Transverse colon (tissue), 4 donors: Measurements from ENCODE around the gene MAFG. TPM values are rescaled to one million over a fixed set of nuclear protein-coding genes. Genes with fewer than 3 reads are reported as not detected.

Experiments
- DNase-seq: peaks from one replicate; pipeline ENCODE4 v3.0.0-alpha.2; 2019
- H3K27ac ChIP-seq, 4 donors: fragments of 200-600 bp; sonication (generic); 2 replicates each; pipeline ENCODE4 v1.5.1; 2016 to 2018; ENCODE audit warnings: inconsistent platforms in 4 of 4
- H3K27me3 ChIP-seq: fragments of 200-600 bp; sonication (generic); 2 replicates; pipeline ENCODE4 v1.5.1; 2017; ENCODE audit warnings: inconsistent platforms
- H3K36me3 ChIP-seq, 4 donors: fragments of 200-600 bp; sonication (generic); 2 replicates each; pipeline ENCODE4 v1.5.1; 2017 to 2019; ENCODE audit warnings: inconsistent platforms in 4 of 4
- H3K4me1 ChIP-seq, 4 donors: fragments of 200-600 bp; sonication (generic); 2 replicates each; pipeline ENCODE4 v1.5.1; 2017 to 2020; ENCODE audit warnings: inconsistent platforms in 4 of 4
- H3K4me3 ChIP-seq, 4 donors: fragments of 200-600 bp; sonication (generic); 1 replicate in 1 of 4; 2 replicates in 3 of 4; pipeline versions ENCODE4 v1.5.1 to v1.6.1; 2017 to 2019; ENCODE audit warnings: inconsistent platforms in 4 of 4
- H3K9me3 ChIP-seq, 2 donors: fragments of 200-600 bp; sonication (generic); 2 replicates each; pipeline ENCODE4 v1.5.1; 2017 to 2019; ENCODE audit warnings: inconsistent platforms in 2 of 2
- EP300 ChIP-seq: sonication (generic); formaldehyde crosslinking; IDR thresholded peaks from one replicate; pipeline ENCODE4 v1.6.1; 2017; ENCODE audit warnings: antibody characterized with exemption, low read depth
- POLR2A ChIP-seq: fragments of 450-650 bp; IDR thresholded peaks from one replicate; pipeline ENCODE4 v1.6.1; 2016; ENCODE audit warnings: antibody characterized with exemption, mild to moderate bottlenecking, moderate library complexity
- POLR2AphosphoS5 ChIP-seq, 3 donors: sonication (generic); formaldehyde crosslinking; IDR thresholded peaks; one replicate each; pipeline ENCODE4 v1.6.1; 2016; ENCODE audit warnings: antibody characterized with exemption in 3 of 3
- WGBS, 2 donors: methylation state at CpG; one replicate each; pipeline ENCODE4 v1.1.5; 2018; ENCODE audit warnings: low coverage in 1 of 2; 5-methylcytosine and 5-hydroxymethylcytosine counted together
- in situ Hi-C, 4 donors: fragments of 200-750 bp; cut with MboI; loops; one replicate each; pipeline versions ENCODE4 v1.15.0 to v1.15.1; 2017; ENCODE audit warnings: low sequenced_read_pairs in 3 of 4, low pct_ligation_motif_present in 1 of 4, low pct_unique_long_range_greater_than_20kb in 1 of 4
- intact Hi-C: fragments of 100-400 bp; cut with DNase I; formaldehyde crosslinking; loops from one replicate; pipeline ENCODE4 v1.15.1; 2023; ENCODE audit warnings: low total_unique reads
- total RNA-seq, 4 donors: library from RNA; depleted of rRNA; stranded (reverse); fragments of >200 nt; gene quantifications; one replicate each; pipeline ENCODE4 v1.1.0, GENCODE V29; 2016
- TF ChIP-seq, protein P1 (sequence below), 5 experiments: fragments of 200-600 bp in 3 of 5; fragments of 450-650 bp in 2 of 5; sonication (generic) in 3 of 5; IDR thresholded peaks; 1 replicate in 2 of 5; 2 replicates in 3 of 5; pipeline ENCODE4 v1.5.1; 2016 to 2017; ENCODE audit warnings: antibody characterized with exemption in 5 of 5, inconsistent platforms in 3 of 5, mild to moderate bottlenecking in 2 of 5, moderate library complexity in 1 of 5

Gene MAFG
- total RNA-seq, 4 donors from 2014 or later = 22.4 to 34.4 (median 24.3) TPM

DNA sequence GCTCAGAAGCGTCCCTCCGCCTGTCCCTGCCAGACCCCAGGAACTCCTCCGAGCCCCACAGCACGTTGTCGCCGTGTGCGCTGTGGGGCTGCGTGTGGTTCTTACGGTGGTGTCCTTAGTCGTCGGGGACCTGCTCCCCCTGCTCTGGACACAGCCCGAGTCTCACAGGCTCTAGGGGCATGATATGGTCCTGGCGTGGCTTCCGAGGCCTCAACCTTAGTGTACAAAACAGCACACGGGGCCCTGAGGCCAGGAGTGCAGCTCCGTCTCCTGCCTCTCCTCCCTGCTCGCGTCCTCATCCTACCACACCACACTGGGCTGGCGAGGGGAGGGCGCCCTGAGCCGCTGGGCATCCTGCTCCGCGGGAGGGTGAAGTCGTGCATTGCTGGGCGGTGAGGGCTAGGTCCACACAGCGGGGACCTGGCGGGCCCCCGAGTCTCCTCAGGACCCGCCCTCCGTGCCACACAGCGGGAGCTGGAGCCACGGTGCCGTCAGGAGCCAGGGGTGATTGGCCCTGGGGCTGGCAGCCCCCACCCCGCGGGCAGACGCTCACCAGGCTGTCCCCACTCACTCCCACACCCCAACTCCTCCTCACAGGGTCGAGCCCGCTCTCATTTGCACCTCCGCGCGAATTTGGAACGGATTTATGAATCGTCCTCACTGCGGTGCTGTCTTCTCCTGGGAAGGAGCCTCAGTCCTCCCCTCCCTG lies 1.2 kb upstream of the MAFG start:
- peaks cover 27 to 50% (median 42%) of the 10 kb centered on the region in 4 donors for H3K4me1 ChIP-seq
- WGBS, 2 donors = 24% methylated on average over 44 of the region's 44 CpGs; no CpG with 5 or more reads in 1 of the 2 donors
- H3K9me3 ChIP-seq = no peaks in the 10 kb centered on the region
- in situ Hi-C loops (no loop called here), intact Hi-C loops (no loop called here)
- H3K27ac ChIP-seq = peak overlapping the region in 1 of 4 donors; percentile 99
- DNase-seq = no peak
- no peaks in the 10 kb centered on the region for H3K36me3 ChIP-seq
- TF ChIP-seq EP300 = no peak
- TF ChIP-seq POLR2A = no peak
- TF ChIP-seq POLR2AphosphoS5 (IDR thresholded peaks at IDR 0.05) = no peak
- TF ChIP-seq, protein P1, sequence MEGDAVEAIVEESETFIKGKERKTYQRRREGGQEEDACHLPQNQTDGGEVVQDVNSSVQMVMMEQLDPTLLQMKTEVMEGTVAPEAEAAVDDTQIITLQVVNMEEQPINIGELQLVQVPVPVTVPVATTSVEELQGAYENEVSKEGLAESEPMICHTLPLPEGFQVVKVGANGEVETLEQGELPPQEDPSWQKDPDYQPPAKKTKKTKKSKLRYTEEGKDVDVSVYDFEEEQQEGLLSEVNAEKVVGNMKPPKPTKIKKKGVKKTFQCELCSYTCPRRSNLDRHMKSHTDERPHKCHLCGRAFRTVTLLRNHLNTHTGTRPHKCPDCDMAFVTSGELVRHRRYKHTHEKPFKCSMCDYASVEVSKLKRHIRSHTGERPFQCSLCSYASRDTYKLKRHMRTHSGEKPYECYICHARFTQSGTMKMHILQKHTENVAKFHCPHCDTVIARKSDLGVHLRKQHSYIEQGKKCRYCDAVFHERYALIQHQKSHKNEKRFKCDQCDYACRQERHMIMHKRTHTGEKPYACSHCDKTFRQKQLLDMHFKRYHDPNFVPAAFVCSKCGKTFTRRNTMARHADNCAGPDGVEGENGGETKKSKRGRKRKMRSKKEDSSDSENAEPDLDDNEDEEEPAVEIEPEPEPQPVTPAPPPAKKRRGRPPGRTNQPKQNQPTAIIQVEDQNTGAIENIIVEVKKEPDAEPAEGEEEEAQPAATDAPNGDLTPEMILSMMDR (IDR thresholded peaks at IDR 0.05) = no peak
- peaks cover 17% of the 10 kb centered on the region for H3K27me3 ChIP-seq
- peak overlapping the region; percentile 14 to 99 (median 72) for H3K4me3 ChIP-seq

DNA sequence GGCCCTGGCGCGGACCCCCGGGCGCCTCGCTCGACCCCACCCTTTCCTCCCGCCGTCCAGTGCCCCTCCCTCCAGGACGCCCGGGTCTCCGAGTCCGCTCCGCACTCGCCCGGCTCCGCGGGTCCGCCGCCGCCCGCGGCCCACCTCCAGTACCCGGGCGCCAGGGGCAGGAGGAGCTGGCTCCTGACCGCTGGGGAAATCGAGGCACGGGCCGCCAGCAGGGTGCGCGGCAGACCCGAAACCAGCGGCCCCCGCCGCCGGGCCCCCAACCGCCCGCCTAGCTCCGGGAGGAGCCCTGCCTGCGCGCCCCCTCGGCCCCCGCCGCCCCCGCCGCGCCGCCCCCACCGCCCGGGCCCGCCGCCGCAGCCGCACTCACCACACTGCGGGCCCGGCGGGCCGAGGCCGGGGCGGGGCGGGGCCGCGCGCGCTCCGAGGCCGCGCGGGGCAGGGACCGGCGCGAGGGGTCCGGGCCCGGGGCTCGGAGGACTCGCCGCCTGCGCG lies 333 bp downstream of the MAFG start:
- H3K4me3 ChIP-seq = peak overlapping the region; percentile 71 to 99 (median 82)
- DNase-seq = no peak
- H3K27me3 ChIP-seq = peaks cover 17% of the 10 kb centered on the region
- TF ChIP-seq EP300 = no peak
- TF ChIP-seq, protein P1 (IDR thresholded peaks at IDR 0.05) = no peak
- TF ChIP-seq POLR2AphosphoS5 (IDR thresholded peaks at IDR 0.05) = no peak
- TF ChIP-seq POLR2A = no peak
- peaks cover 0 to 6% (median under 1%) of the 10 kb centered on the region in 4 donors for H3K36me3 ChIP-seq
- peak overlapping the region; percentile 97 to 99 (median 97) for H3K27ac ChIP-seq
- intact Hi-C loops (no loop called here), in situ Hi-C loops (no loop called here)
- no peaks in the 10 kb centered on the region for H3K9me3 ChIP-seq
- 0% methylated on average over 8 of the region's 78 CpGs; no CpG with 5 or more reads in 1 of the 2 donors for WGBS, 2 donors
- H3K4me1 ChIP-seq = peaks cover 34 to 64% (median 57%) of the 10 kb centered on the region in 4 donors

DNA sequence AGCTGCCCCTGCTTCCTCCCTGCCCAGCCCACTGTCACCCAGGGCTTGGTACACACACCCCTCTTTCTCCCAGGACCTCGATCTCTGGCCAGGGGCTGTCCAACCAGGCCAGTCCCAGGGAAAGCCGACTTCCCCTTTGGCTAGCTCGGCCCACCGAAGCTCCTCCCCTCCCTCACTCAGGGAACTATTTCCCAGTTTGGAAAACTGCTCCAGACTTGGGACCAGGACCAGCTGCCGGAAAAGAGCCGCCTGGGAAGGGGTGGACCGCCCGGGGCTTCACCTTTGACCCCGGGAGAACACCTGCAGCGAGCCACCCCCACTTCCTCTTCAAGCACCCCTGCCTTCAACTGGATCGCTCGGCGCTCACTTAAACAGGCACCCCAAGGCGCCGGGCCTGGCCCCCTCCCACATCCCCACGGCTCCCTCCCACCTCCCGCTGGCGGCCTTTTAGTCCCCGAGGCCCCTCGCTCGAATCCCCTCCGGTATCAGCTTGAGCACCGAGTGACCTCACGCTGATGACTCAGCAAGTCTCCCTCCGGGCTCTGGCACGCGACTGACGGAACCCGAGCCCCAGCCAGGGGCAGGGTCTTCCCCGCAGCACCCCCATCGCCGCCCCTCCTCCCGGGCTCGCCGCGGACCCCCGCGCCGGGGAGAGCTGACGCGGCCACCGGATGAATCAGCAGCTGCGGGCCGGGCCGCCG lies 934 bp downstream of the MAFG start:
- Histone ChIP-seq H3K27ac (peak overlapping the region; percentile 97 to 99 (median 97)), H3K27me3 (peaks cover 17% of the 10 kb centered on the region), H3K4me3 (peak overlapping the region; percentile 71 to 99 (median 82)), H3K36me3 (peaks cover 0 to 7% (median 1%) of the 10 kb centered on the region in 4 donors), H3K9me3 (no peaks in the 10 kb centered on the region), H3K4me1 (peaks cover 34 to 64% (median 58%) of the 10 kb centered on the region in 4 donors)
- in situ Hi-C loops (no loop called here), intact Hi-C loops (no loop called here)
- 0% methylated on average over 2 to 17 of the region's 46 CpGs for WGBS, 2 donors
- peak; percentile 90 for DNase-seq
- TF ChIP-seq, protein P1 (IDR thresholded peaks at IDR 0.05) = no peak
- TF ChIP-seq POLR2AphosphoS5 (IDR thresholded peaks at IDR 0.05) (peak; percentile 65 to 84 (median 67)), EP300 (no peak), POLR2A (peak; percentile 71)

DNA sequence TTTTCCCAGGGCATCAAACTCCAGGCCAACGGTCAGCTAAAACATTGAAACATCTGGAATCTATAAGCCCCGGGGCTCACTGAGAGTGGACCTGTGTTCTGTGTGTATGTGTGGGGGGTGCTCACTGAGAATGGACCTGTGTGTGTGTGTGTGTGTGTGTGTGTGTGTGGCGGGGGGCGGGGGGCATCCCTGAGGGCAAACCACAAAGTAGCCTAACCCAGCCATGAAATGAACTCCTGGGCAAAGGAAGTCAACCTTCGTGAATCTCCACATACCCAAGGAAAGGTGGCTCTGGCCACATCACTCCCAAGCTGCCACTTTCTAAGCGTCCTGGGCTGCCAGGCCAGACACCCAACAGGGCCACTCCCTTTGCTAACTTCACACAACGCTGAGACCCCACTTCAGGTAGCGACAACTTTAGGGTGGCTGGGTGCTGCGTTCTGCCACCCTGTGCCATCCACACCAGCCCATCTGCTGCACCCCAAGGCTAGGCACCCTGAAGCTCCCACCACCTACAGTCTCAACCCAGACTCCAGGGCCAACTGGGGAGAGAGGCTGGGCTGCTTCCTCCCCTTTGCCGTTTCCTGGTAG lies 1.6 kb downstream of the MAFG start:
- Histone ChIP-seq H3K4me1 (peaks cover 34 to 66% (median 58%) of the 10 kb centered on the region in 4 donors), H3K27me3 (peaks cover 17% of the 10 kb centered on the region), H3K36me3 (peaks cover 0 to 7% (median 1%) of the 10 kb centered on the region in 4 donors), H3K9me3 (no peaks in the 10 kb centered on the region), H3K4me3 (peak overlapping the region in 3 of 4 donors; percentile 71 to 99 (median 72)), H3K27ac (peak overlapping the region; percentile 97 to 99 (median 97))
- 36 to 76% methylated on average over 2 to 8 of the region's 10 CpGs for WGBS, 2 donors
- in situ Hi-C loops (no loop called here), intact Hi-C loops (no loop called here)
- DNase-seq = no peak
- TF ChIP-seq, protein P1 (IDR thresholded peaks at IDR 0.05) = no peak
- TF ChIP-seq POLR2AphosphoS5 (IDR thresholded peaks at IDR 0.05) (no peak), POLR2A (no peak), EP300 (no peak)
